ENCODE data around the gene KCNMA1.

DNA sequence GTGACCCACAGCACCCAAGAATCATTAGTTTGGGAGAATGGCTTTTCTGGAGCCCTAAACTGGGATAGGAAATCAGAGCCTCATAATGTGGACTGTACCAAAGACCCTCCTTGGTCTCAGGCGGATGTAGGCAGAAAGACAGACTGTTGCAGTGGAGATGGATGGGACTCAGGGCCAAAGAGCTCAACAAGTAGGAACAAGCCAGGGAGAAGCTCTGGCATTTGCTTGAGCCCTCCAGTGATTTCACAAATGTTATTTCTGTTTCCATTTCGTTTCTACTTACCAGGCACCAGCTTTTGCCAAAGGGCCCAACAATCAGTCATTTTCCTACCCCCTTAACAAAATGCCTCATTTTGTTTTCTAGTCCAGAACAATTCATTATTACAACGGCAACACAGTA, 762.7 kb downstream of the KCNMA1 start:
- TF ChIP-seq, protein P1, sequence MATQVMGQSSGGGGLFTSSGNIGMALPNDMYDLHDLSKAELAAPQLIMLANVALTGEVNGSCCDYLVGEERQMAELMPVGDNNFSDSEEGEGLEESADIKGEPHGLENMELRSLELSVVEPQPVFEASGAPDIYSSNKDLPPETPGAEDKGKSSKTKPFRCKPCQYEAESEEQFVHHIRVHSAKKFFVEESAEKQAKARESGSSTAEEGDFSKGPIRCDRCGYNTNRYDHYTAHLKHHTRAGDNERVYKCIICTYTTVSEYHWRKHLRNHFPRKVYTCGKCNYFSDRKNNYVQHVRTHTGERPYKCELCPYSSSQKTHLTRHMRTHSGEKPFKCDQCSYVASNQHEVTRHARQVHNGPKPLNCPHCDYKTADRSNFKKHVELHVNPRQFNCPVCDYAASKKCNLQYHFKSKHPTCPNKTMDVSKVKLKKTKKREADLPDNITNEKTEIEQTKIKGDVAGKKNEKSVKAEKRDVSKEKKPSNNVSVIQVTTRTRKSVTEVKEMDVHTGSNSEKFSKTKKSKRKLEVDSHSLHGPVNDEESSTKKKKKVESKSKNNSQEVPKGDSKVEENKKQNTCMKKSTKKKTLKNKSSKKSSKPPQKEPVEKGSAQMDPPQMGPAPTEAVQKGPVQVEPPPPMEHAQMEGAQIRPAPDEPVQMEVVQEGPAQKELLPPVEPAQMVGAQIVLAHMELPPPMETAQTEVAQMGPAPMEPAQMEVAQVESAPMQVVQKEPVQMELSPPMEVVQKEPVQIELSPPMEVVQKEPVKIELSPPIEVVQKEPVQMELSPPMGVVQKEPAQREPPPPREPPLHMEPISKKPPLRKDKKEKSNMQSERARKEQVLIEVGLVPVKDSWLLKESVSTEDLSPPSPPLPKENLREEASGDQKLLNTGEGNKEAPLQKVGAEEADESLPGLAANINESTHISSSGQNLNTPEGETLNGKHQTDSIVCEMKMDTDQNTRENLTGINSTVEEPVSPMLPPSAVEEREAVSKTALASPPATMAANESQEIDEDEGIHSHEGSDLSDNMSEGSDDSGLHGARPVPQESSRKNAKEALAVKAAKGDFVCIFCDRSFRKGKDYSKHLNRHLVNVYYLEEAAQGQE (IDR thresholded peaks at IDR 0.05; ENCODE audit: low read depth): no peak
- TF ChIP-seq, protein P2, sequence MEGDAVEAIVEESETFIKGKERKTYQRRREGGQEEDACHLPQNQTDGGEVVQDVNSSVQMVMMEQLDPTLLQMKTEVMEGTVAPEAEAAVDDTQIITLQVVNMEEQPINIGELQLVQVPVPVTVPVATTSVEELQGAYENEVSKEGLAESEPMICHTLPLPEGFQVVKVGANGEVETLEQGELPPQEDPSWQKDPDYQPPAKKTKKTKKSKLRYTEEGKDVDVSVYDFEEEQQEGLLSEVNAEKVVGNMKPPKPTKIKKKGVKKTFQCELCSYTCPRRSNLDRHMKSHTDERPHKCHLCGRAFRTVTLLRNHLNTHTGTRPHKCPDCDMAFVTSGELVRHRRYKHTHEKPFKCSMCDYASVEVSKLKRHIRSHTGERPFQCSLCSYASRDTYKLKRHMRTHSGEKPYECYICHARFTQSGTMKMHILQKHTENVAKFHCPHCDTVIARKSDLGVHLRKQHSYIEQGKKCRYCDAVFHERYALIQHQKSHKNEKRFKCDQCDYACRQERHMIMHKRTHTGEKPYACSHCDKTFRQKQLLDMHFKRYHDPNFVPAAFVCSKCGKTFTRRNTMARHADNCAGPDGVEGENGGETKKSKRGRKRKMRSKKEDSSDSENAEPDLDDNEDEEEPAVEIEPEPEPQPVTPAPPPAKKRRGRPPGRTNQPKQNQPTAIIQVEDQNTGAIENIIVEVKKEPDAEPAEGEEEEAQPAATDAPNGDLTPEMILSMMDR (IDR thresholded peaks at IDR 0.05 in 2 of 3, conservative IDR thresholded peaks at IDR 0.05 in 1 of 3; ENCODE audit: borderline replicate concordance in 1 of 3, insufficient read depth in 1 of 3, low read depth in 2 of 3, low read length in 2 of 3): no peak
- TF ChIP-seq TCF7L2 (IDR thresholded peaks at IDR 0.05; ENCODE audit: borderline replicate concordance, extremely low read depth, insufficient read depth, insufficient read length) (no peak), POLR2A (IDR thresholded peaks at IDR 0.05; ENCODE audit: borderline replicate concordance, extremely low read depth, insufficient read depth, insufficient read length) (no peak), JUND (IDR thresholded peaks at IDR 0.05) (no peak), CEBPB (IDR thresholded peaks at IDR 0.05; ENCODE audit: low read depth) (no peak), EZH2 (IDR thresholded peaks at IDR 0.05) (no peak), YY1 (IDR thresholded peaks at IDR 0.05; ENCODE audit: extremely low read depth, insufficient replicate concordance, low read depth, low read length) (no peak), POLR2AphosphoS5 (IDR thresholded peaks at IDR 0.05; ENCODE audit: low read depth, low read length) (no peak), EZH2phosphoT487 (IDR thresholded peaks at IDR 0.05; ENCODE audit: borderline replicate concordance) (no peak), ZNF274 (IDR thresholded peaks at IDR 0.05; ENCODE audit: low read depth, low read length) (no peak), SP1 (IDR thresholded peaks at IDR 0.05; ENCODE audit: low read depth) (no peak)

Measured in HCT116 (cell line).